Stomach (tissue), 4 donors: ENCODE measurements around the gene ERC2.

Experiments used
- CTCF ChIP-seq, 7 experiments: fragments of 450-650 bp in 4 of 7; fragments of 200-600 bp in 3 of 7; sonication (generic) in 3 of 7; IDR thresholded peaks; one replicate each; pipeline ENCODE4 v1.5.1; 2016 to 2019; ENCODE audit warnings: antibody characterized with exemption in 7 of 7, control low read depth in 2 of 7, mild to moderate bottlenecking in 1 of 7
- EP300 ChIP-seq: sonication (generic); formaldehyde crosslinking; IDR thresholded peaks from one replicate; pipeline ENCODE4 v1.6.1; 2017; ENCODE audit warnings: antibody characterized with exemption

GRCh38 chr3:55797775-55798174 lies 670.5 kb downstream of the ERC2 start:
- TF ChIP-seq CTCF (IDR thresholded peaks at IDR 0.05) (no peak), EP300 (no peak)
